Measurements from ENCODE around the gene SLC1A2.

The SLC1A2 gene

GRCh38 chr11:35363854-35364780, 55.2 kb downstream of the SLC1A2 start:
- TF ChIP-seq CTCF (IDR thresholded peaks at IDR 0.05), result no peak

GRCh38 chr11:35363246-35363801, 56.0 kb downstream of the SLC1A2 start:
- no peak for TF ChIP-seq CTCF (IDR thresholded peaks at IDR 0.05)

GRCh38 chr11:35362521-35362980, 56.8 kb downstream of the SLC1A2 start:
- TF ChIP-seq CTCF (IDR thresholded peaks at IDR 0.05), result peak; percentile 20; the same call in 1 of the 2 replicates

GRCh38 chr11:35360055-35360530, 59.3 kb downstream of the SLC1A2 start:
- TF ChIP-seq CTCF (IDR thresholded peaks at IDR 0.05), result no peak

- TF ChIP-seq CTCF (IDR thresholded peaks at IDR 0.05), result no peak
These were observed 59.9 kb downstream of the SLC1A2 start for GRCh38 chr11:35359321-35360054.

GRCh38 chr11:35358391-35358790, 61.0 kb downstream of the SLC1A2 start:
- TF ChIP-seq CTCF (IDR thresholded peaks at IDR 0.05), result no peak

- no peak for TF ChIP-seq CTCF (IDR thresholded peaks at IDR 0.05)
These were observed 61.4 kb downstream of the SLC1A2 start for GRCh38 chr11:35357923-35358322.

All from LNCAP (cell line).